Measurements from ENCODE around the gene SLC9B1.
"Not testable (repeated sequence)": the region's sequence is repeated elsewhere in the genome, so short reads cannot be mapped to it uniquely, and the experiment has no call there.

SLC9B1 gene

GRCh38 chr4:102994803-102995202, 24.7 kb downstream of the SLC9B1 start:
- Histone ChIP-seq H3K4me1 (ENCODE audit: low read length) (no peaks in the 10 kb centered on the region), H3K4me3 (ENCODE audit: low read length) (no peak overlapping the region), H2AFZ (ENCODE audit: low read depth, low read length) (no peak overlapping the region), H3K27ac (ENCODE audit: low read length) (no peak overlapping the region), H3K27me3 (ENCODE audit: low read depth, low read length) (no peaks in the 10 kb centered on the region), H3K79me2 (ENCODE audit: low read length) (no peaks in the 10 kb centered on the region), H3K9ac (ENCODE audit: low read length) (no peak overlapping the region), H3K9me3 (ENCODE audit: insufficient read depth, low read length) (no peaks in the 10 kb centered on the region), H4K20me1 (ENCODE audit: insufficient read depth, low read length) (no peaks in the 10 kb centered on the region), H3K36me3 (replicated peaks; ENCODE audit: low read depth, low read length) (no peaks in the 10 kb centered on the region), H3K4me2 (ENCODE audit: low read length) (no peak overlapping the region)
- TF ChIP-seq EZH2phosphoT487 (IDR thresholded peaks at IDR 0.05; ENCODE audit: low read depth): no peak
- TF ChIP-seq, protein P1, sequence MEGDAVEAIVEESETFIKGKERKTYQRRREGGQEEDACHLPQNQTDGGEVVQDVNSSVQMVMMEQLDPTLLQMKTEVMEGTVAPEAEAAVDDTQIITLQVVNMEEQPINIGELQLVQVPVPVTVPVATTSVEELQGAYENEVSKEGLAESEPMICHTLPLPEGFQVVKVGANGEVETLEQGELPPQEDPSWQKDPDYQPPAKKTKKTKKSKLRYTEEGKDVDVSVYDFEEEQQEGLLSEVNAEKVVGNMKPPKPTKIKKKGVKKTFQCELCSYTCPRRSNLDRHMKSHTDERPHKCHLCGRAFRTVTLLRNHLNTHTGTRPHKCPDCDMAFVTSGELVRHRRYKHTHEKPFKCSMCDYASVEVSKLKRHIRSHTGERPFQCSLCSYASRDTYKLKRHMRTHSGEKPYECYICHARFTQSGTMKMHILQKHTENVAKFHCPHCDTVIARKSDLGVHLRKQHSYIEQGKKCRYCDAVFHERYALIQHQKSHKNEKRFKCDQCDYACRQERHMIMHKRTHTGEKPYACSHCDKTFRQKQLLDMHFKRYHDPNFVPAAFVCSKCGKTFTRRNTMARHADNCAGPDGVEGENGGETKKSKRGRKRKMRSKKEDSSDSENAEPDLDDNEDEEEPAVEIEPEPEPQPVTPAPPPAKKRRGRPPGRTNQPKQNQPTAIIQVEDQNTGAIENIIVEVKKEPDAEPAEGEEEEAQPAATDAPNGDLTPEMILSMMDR (IDR thresholded peaks at IDR 0.05; ENCODE audit: low read depth, low read length): no peak

GRCh38 chr4:102993985-102994384, 25.5 kb downstream of the SLC9B1 start:
- not testable (repeated sequence) for H3K4me2 ChIP-seq (ENCODE audit: low read length); H3K4me1 ChIP-seq (ENCODE audit: low read length); H3K9me3 ChIP-seq (ENCODE audit: insufficient read depth, low read length); H4K20me1 ChIP-seq (ENCODE audit: insufficient read depth, low read length); H3K9ac ChIP-seq (ENCODE audit: low read length); H3K4me3 ChIP-seq (ENCODE audit: low read length); H3K27me3 ChIP-seq (ENCODE audit: low read depth, low read length); H2AFZ ChIP-seq (ENCODE audit: low read depth, low read length); H3K27ac ChIP-seq (ENCODE audit: low read length); H3K36me3 ChIP-seq (replicated peaks; ENCODE audit: low read depth, low read length); H3K79me2 ChIP-seq (ENCODE audit: low read length)

DNA sequence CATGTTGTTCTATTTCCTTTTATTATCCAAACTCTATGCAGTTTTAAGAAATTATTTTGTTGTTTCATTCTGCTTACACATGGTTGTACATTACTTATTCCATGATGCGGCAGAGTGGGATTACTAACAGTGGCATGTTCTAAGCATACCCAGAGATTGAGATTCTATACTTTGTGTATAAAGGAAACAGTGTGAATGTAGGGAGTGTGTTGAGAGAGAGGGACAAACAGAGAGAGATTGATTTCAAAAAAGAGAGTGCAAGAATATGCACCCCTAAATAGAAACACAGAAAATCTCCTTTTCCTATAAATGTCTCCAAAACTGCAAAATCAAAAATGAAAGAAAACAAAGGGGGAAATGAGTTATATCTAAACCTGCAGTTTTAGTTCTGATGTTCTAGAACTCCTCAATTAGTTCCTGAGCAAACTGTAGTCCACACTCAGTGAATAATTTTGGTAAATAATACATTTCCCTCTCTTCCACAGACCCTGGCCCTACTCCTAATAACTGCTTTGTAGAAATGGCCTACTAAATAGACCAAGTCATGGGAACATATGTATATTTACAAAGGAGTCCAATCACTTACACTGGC, 31.0 kb downstream of the SLC9B1 start:
- H3K9ac ChIP-seq (ENCODE audit: low read length): no peak overlapping the region
- H3K4me3 ChIP-seq (ENCODE audit: low read length): no peak overlapping the region
- no peaks in the 10 kb centered on the region for H4K20me1 ChIP-seq (ENCODE audit: insufficient read depth, low read length)
- no peaks in the 10 kb centered on the region for H3K27me3 ChIP-seq (ENCODE audit: low read depth, low read length)
- no peaks in the 10 kb centered on the region for H3K9me3 ChIP-seq (ENCODE audit: insufficient read depth, low read length)
- H3K27ac ChIP-seq (ENCODE audit: low read length): no peak overlapping the region
- H3K79me2 ChIP-seq (ENCODE audit: low read length): no peaks in the 10 kb centered on the region
- TF ChIP-seq, protein P1 (IDR thresholded peaks at IDR 0.05; ENCODE audit: low read depth, low read length): no peak
- no peak for TF ChIP-seq EZH2phosphoT487 (IDR thresholded peaks at IDR 0.05; ENCODE audit: low read depth)
- H2AFZ ChIP-seq (ENCODE audit: low read depth, low read length): 0 out of 2 replicates have a peak overlapping the region, but pooled peaks have one; percentile 24
- no peaks in the 10 kb centered on the region for H3K36me3 ChIP-seq (replicated peaks; ENCODE audit: low read depth, low read length)
- H3K4me1 ChIP-seq (ENCODE audit: low read length): peaks cover 6% of the 10 kb centered on the region
- no peak overlapping the region for H3K4me2 ChIP-seq (ENCODE audit: low read length)

DNA sequence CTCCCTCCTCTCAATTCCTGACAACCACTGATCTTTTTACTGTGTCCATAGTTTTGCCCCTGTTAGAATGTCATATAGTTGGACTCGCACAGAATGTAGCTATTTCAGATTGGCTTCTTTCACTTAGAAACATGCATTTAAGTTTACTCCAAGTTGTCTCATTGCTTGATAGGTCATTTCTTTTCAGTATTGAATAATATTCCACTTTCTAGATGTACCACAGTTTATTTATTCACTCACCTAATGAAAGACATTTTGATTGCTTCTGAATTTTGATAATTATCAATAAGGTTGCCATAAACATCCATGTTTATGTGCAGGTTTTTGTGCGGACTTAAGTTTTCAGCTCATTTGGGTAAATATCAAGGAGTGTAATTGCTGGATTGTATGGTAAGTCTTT, 38.5 kb downstream of the SLC9B1 start:
- TF ChIP-seq, protein P1 (IDR thresholded peaks at IDR 0.05; ENCODE audit: low read depth, low read length): no peak
- TF ChIP-seq EZH2phosphoT487 (IDR thresholded peaks at IDR 0.05; ENCODE audit: low read depth): no peak
- Histone ChIP-seq H3K9me3 (ENCODE audit: insufficient read depth, low read length) (no peaks in the 10 kb centered on the region), H3K9ac (ENCODE audit: low read length) (no peak overlapping the region), H2AFZ (ENCODE audit: low read depth, low read length) (no peak overlapping the region), H3K79me2 (ENCODE audit: low read length) (no peaks in the 10 kb centered on the region), H3K36me3 (replicated peaks; ENCODE audit: low read depth, low read length) (no peaks in the 10 kb centered on the region), H3K4me2 (ENCODE audit: low read length) (no peak overlapping the region), H3K27ac (ENCODE audit: low read length) (no peak overlapping the region), H3K27me3 (ENCODE audit: low read depth, low read length) (no peaks in the 10 kb centered on the region), H3K4me3 (ENCODE audit: low read length) (no peak overlapping the region), H4K20me1 (ENCODE audit: insufficient read depth, low read length) (no peaks in the 10 kb centered on the region), H3K4me1 (ENCODE audit: low read length) (no peaks in the 10 kb centered on the region)

DNA sequence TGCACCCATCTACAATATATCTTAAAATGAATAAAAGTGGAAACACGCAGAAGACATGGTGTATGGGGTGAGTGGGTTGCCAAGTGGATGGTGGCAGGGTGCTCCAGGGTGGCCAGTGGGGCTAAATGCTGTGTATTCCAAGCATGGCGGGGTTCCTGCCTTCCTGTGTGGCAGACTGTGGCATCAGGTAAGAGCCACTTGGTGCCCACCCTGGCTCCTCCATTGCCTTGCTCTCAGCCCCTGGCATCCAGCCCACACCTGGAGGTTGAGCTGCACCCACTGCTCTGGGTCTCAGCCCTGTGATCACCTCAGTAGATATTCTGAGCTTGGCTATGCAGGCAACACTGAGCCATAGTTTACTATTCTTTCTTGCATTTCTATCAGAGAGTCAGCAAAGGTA, 57.7 kb downstream of the SLC9B1 start:
- not testable (repeated sequence) for H3K9me3 ChIP-seq (ENCODE audit: insufficient read depth, low read length); H3K4me3 ChIP-seq (ENCODE audit: low read length); H2AFZ ChIP-seq (ENCODE audit: low read depth, low read length); H3K4me2 ChIP-seq (ENCODE audit: low read length); H4K20me1 ChIP-seq (ENCODE audit: insufficient read depth, low read length); H3K36me3 ChIP-seq (replicated peaks; ENCODE audit: low read depth, low read length); H3K4me1 ChIP-seq (ENCODE audit: low read length); H3K27ac ChIP-seq (ENCODE audit: low read length); H3K79me2 ChIP-seq (ENCODE audit: low read length); H3K9ac ChIP-seq (ENCODE audit: low read length); H3K27me3 ChIP-seq (ENCODE audit: low read depth, low read length)
